KMS-11 (cell line): ENCODE data around the gene NDUFV2.

ENCODE experiments used
- H2AFZ ChIP-seq: fragments of 200-600 bp; sonication (generic); 2 replicates; pipeline ENCODE4 v1.6.1; 2016; ENCODE audit warnings: antibody characterized with exemption, mixed run types, low read depth
- H3K27ac ChIP-seq: fragments of 200-600 bp; sonication (generic); 2 replicates; pipeline ENCODE4 v1.6.1; 2016; ENCODE audit warnings: mild to moderate bottlenecking, mixed run types
- H3K27me3 ChIP-seq: fragments of 200-600 bp; sonication (generic); 2 replicates; pipeline ENCODE4 v1.6.1; 2017; ENCODE audit warnings: mild to moderate bottlenecking, low read depth, mixed run types, moderate library complexity; ENCODE audit not compliant: insufficient read depth
- H3K36me3 ChIP-seq: fragments of 200-600 bp; sonication (generic); 2 replicates; pipeline ENCODE4 v1.6.1; 2017; ENCODE audit warnings: mild to moderate bottlenecking, mixed run types; ENCODE audit not compliant: insufficient read depth
- H3K4me1 ChIP-seq: fragments of 200-600 bp; sonication (generic); 2 replicates; pipeline ENCODE4 v1.6.1; 2016; ENCODE audit warnings: mild to moderate bottlenecking, low read depth, mixed run types; ENCODE audit not compliant: poor library complexity, severe bottlenecking
- H3K4me2 ChIP-seq: fragments of 200-600 bp; sonication (generic); 2 replicates; pipeline ENCODE4 v1.7.0; 2016; ENCODE audit warnings: mild to moderate bottlenecking, mixed run types
- H3K4me3 ChIP-seq: fragments of 200-600 bp; sonication (generic); IDR thresholded peaks from 2 replicates; pipeline ENCODE4 v1.6.1; 2017; ENCODE audit warnings: low read depth, low read length, mixed read lengths; ENCODE audit not compliant: insufficient read depth
- H3K79me2 ChIP-seq: fragments of 200-600 bp; sonication (generic); 2 replicates; pipeline ENCODE4 v1.6.1; 2016; ENCODE audit warnings: low read depth, mixed run types; ENCODE audit not compliant: insufficient read depth
- H3K9ac ChIP-seq: fragments of 200-600 bp; sonication (generic); 2 replicates; pipeline ENCODE4 v1.6.1; 2016; ENCODE audit warnings: mild to moderate bottlenecking, mixed run types
- H4K20me1 ChIP-seq: fragments of 200-600 bp; sonication (generic); 2 replicates; pipeline ENCODE4 v1.6.1; 2016; ENCODE audit warnings: mild to moderate bottlenecking, mixed run types; ENCODE audit not compliant: insufficient read depth
- TF ChIP-seq, protein P1 (sequence below): fragments of 200-600 bp; sonication (generic); conservative IDR thresholded peaks from 2 replicates; pipeline ENCODE4 v1.6.1; 2017; ENCODE audit warnings: low read depth, mild to moderate bottlenecking, antibody characterized with exemption, low read length, moderate library complexity, mixed read lengths

The NDUFV2 gene

DNA sequence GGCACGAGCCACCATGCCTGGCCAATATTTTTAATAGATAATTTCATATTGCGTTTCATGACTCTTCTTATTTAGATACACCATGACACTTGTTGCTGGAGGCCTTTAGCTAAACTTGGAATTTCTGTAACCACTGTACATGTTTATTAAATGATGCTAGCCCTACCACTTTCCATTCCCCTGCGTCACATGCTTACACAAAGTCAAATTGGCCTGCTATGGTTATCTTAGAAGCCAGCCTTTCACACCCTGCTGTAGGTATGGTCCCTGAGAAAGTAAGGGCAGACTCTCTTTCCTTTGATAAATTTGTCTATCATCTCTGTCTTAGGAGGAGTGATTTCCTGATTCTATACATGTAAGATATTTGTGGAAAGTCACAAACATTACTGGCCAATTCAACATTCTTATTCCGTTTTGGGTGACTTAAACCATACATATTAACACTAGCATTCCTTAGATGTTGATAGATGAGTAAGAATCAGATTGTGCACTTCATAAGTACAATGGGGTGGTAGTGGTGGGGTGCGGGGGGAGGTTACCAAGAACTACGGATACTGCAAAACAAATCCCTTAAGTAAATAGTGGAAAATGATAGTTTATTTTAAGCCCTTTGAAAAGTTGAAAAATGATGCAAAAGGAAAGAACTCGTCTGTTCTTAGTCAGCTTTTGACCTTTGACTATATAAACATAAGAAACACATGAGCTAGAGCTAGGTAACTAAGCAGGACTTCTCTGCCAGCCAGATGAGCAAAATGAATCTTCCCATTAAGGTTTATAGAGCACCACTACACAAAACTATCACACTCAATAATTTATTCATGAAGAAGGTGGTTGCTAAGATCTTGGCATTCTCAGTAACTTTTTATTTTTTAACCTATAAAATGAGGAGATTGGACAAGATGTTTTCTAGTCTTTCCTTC is 7.9 kb upstream of the NDUFV2 start:
- no peak overlapping the region for H3K27ac ChIP-seq
- H3K4me2 ChIP-seq, result no peak overlapping the region
- H3K36me3 ChIP-seq, result no peaks in the 10 kb centered on the region
- H3K27me3 ChIP-seq, result no peaks in the 10 kb centered on the region
- no peaks in the 10 kb centered on the region for H4K20me1 ChIP-seq
- H3K9ac ChIP-seq, result no peak overlapping the region
- H2AFZ ChIP-seq, result no peak overlapping the region
- peaks cover 5% of the 10 kb centered on the region for H3K4me1 ChIP-seq
- H3K4me3 ChIP-seq, result no peak overlapping the region
- TF ChIP-seq, protein P1, sequence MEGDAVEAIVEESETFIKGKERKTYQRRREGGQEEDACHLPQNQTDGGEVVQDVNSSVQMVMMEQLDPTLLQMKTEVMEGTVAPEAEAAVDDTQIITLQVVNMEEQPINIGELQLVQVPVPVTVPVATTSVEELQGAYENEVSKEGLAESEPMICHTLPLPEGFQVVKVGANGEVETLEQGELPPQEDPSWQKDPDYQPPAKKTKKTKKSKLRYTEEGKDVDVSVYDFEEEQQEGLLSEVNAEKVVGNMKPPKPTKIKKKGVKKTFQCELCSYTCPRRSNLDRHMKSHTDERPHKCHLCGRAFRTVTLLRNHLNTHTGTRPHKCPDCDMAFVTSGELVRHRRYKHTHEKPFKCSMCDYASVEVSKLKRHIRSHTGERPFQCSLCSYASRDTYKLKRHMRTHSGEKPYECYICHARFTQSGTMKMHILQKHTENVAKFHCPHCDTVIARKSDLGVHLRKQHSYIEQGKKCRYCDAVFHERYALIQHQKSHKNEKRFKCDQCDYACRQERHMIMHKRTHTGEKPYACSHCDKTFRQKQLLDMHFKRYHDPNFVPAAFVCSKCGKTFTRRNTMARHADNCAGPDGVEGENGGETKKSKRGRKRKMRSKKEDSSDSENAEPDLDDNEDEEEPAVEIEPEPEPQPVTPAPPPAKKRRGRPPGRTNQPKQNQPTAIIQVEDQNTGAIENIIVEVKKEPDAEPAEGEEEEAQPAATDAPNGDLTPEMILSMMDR, result no peak
- no peaks in the 10 kb centered on the region for H3K79me2 ChIP-seq

DNA sequence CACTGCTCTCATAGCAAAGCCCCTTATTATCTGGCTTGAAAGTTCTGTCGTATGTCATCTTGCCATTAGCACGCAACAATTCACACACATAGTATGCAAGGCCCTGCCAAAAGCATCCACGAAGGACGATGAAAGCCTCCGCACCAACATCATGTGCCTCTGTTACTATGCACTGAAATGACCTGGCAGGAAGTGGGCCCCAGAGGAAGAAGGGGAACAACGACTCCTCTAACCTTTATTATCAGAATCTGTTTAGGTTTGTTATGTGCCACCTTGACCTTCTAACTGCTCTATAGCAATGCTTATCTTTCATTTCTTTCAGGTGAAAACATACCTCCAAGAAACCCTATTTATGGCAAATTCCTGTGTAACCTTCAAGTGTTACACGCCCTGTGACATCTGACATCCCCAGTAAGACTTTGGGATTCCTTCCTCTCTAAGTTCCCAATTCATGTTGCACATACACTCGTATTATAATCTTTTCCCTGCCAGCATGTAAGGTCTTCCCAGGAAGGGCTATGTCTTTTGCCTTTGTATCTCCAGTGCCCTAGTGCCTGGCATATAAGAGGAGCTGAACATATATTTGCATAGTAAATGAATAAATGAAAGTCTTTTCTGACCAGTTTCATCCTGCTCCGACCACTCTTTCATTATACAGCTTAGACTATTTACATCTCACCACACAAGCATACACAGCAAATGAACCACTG is 7.0 kb upstream of the NDUFV2 start:
- no peak overlapping the region for H3K9ac ChIP-seq

DNA sequence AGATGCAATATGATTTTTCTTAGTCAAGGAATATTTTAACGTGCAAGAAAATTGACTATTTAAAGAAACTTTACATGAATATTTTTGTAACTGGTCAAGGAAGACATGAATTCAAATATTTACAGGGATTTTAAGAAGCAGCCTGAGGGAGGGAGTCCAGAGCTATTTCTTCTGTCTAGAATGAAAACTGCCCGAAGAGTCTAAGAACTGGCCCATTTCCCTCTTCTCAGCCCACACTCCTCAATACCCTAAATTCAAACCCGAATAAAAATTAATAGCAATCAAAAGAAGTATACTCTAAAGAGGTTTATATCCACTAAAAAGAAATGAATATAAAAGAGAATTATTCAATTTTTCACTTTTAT is 6.5 kb upstream of the NDUFV2 start:
- Histone ChIP-seq H3K4me2 (no peak overlapping the region), H4K20me1 (no peaks in the 10 kb centered on the region), H3K9ac (no peak overlapping the region), H3K4me1 (peaks cover 5% of the 10 kb centered on the region), H3K79me2 (no peaks in the 10 kb centered on the region), H3K4me3 (no peak overlapping the region), H3K27me3 (no peaks in the 10 kb centered on the region), H3K36me3 (no peaks in the 10 kb centered on the region), H2AFZ (no peak overlapping the region), H3K27ac (no peak overlapping the region)
- TF ChIP-seq, protein P1, result no peak

More for the DNA sequence above, 7.0 kb upstream of the NDUFV2 start:
- no peak overlapping the region for H3K4me2 ChIP-seq
- H2AFZ ChIP-seq, result no peak overlapping the region
- H3K36me3 ChIP-seq, result no peaks in the 10 kb centered on the region
- H3K27ac ChIP-seq, result no peak overlapping the region
- no peaks in the 10 kb centered on the region for H3K79me2 ChIP-seq
- H3K4me1 ChIP-seq, result peaks cover 5% of the 10 kb centered on the region
- TF ChIP-seq, protein P1, result no peak
- no peaks in the 10 kb centered on the region for H4K20me1 ChIP-seq
- no peak overlapping the region for H3K4me3 ChIP-seq
- H3K27me3 ChIP-seq, result no peaks in the 10 kb centered on the region

DNA sequence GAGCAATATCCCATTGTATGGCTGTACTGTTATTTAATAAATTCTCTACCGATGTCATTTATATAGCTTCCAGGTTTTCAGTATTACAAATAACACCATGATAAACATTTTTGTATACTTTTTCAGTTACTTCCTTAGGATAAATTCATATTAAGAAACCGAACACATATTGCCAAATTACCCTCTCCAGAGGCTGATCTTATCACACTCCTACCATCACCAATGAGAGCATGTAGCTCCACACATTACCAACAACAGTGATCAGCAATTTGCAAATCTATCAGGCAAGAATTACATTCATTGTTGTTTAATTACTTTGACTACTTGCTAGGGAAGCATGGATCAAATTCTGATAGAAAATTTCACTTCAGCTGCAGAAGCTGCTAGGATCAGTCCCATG is 5.8 kb upstream of the NDUFV2 start:
- Histone ChIP-seq H3K79me2 (peaks cover 5% of the 10 kb centered on the region; the same call in 1 of the 2 replicates), H4K20me1 (no peaks in the 10 kb centered on the region), H3K27ac (no peak overlapping the region), H3K4me1 (peaks cover 10% of the 10 kb centered on the region), H3K4me2 (no peak overlapping the region), H3K9ac (no peak overlapping the region), H3K36me3 (no peaks in the 10 kb centered on the region), H3K27me3 (no peaks in the 10 kb centered on the region), H2AFZ (no peak overlapping the region), H3K4me3 (no peak overlapping the region)
- TF ChIP-seq, protein P1, result no peak
